ENCODE results near the gene PTPN12. TPM values are rescaled to one million over a fixed set of nuclear protein-coding genes. Genes with fewer than 3 reads are reported as not detected.
A peak's percentile ranks its signal among the peaks of the same experiment; 100 is the strongest.
"Not testable (repeated sequence)": the region's sequence is repeated elsewhere in the genome, so short reads cannot be mapped to it uniquely, and the experiment has no call there.

PTPN12 gene
- total RNA-seq: 45.6 TPM
- long read RNA-seq, partial matches to known transcripts: 1 of 7 reads
- long read RNA-seq, other reads (novel, unspliced or antisense): 1 of 7 reads

- peak; percentile 64 for ATAC-seq
- DNase-seq (ENCODE audit: missing footprints): peak; percentile 72
- intact Hi-C loops (cut with DNase I): loop anchor here (2.0 to 5.0 kb wide), 4 partner anchors 35 to 262 kb away; partner anchors contain the start of genes GSAP, PHTF2 and TMEM60
These were observed at the start of gene PTPN12 for GRCh38 chr7:77537136-77537777. Gene PTPN12 (plus strand): TSS chr7:77537295. CDS start chr7:77537547, 252 bp downstream.

GRCh38 chr7:77488986-77489385 is 48.1 kb upstream of the PTPN12 start:
- ATAC-seq: no peak
- intact Hi-C loops (cut with DNase I): no loop called here
- no peak for DNase-seq (ENCODE audit: missing footprints)

- intact Hi-C loops (cut with DNase I): no loop called here
- DNase-seq (ENCODE audit: missing footprints): no peak
These were observed 40.0 kb upstream of the PTPN12 start for GRCh38 chr7:77497079-77497478.

GRCh38 chr7:77498659-77499379 is 38.3 kb upstream of the PTPN12 start:
- DNase-seq (ENCODE audit: missing footprints) (no peak), ATAC-seq (no peak)
- intact Hi-C loops (cut with DNase I): no loop called here

More at GRCh38 chr7:77497079-77497478, 40.0 kb upstream of the PTPN12 start:
- no peak for ATAC-seq

- ATAC-seq (no peak), DNase-seq (ENCODE audit: missing footprints) (no peak)
- intact Hi-C loops (cut with DNase I): no loop called here
These were observed 35.9 kb upstream of the PTPN12 start for GRCh38 chr7:77501192-77501515.

GRCh38 chr7:77504951-77505350 is 32.1 kb upstream of the PTPN12 start:
- no peak for ATAC-seq
- DNase-seq (ENCODE audit: missing footprints): no peak
- intact Hi-C loops (cut with DNase I): no loop called here

- no peak for ATAC-seq
- intact Hi-C loops (cut with DNase I): no loop called here
- DNase-seq (ENCODE audit: missing footprints): no peak
These were observed 30.2 kb upstream of the PTPN12 start for GRCh38 chr7:77506899-77507298.

GRCh38 chr7:77513002-77513670 is 24.0 kb upstream of the PTPN12 start:
- intact Hi-C loops (cut with DNase I): not testable (repeated sequence)

GRCh38 chr7:77516085-77516484 is 21.0 kb upstream of the PTPN12 start:
- ATAC-seq: no peak
- no peak for DNase-seq (ENCODE audit: missing footprints)
- intact Hi-C loops (cut with DNase I): no loop called here

More at GRCh38 chr7:77513002-77513670, 24.0 kb upstream of the PTPN12 start:
- not testable (repeated sequence) for ATAC-seq; DNase-seq (ENCODE audit: missing footprints)

- DNase-seq (ENCODE audit: missing footprints) (no peak), ATAC-seq (no peak)
- intact Hi-C loops (cut with DNase I): no loop called here
These were observed 16.8 kb upstream of the PTPN12 start for GRCh38 chr7:77520261-77520660.

GRCh38 chr7:77521537-77521936 is 15.6 kb upstream of the PTPN12 start:
- intact Hi-C loops (cut with DNase I); ATAC-seq; DNase-seq (ENCODE audit: missing footprints): not testable (repeated sequence)

- ATAC-seq: no peak
- intact Hi-C loops (cut with DNase I): no loop called here
- DNase-seq (ENCODE audit: missing footprints): no peak
These were observed 12.4 kb upstream of the PTPN12 start for GRCh38 chr7:77524731-77525130.

- intact Hi-C loops (cut with DNase I): no loop called here
- ATAC-seq (no peak), DNase-seq (ENCODE audit: missing footprints) (no peak)
These were observed 11.9 kb upstream of the PTPN12 start for GRCh38 chr7:77525231-77525630.

GRCh38 chr7:77528368-77528767 is 8.7 kb upstream of the PTPN12 start:
- DNase-seq (ENCODE audit: missing footprints) (no peak), ATAC-seq (no peak)

GRCh38 chr7:77529279-77529678 is 7.8 kb upstream of the PTPN12 start:
- intact Hi-C loops (cut with DNase I): no loop called here
- DNase-seq (ENCODE audit: missing footprints) (no peak), ATAC-seq (no peak)

More at GRCh38 chr7:77528368-77528767, 8.7 kb upstream of the PTPN12 start:
- intact Hi-C loops (cut with DNase I): no loop called here

- intact Hi-C loops (cut with DNase I): no loop called here
- DNase-seq (ENCODE audit: missing footprints) (no peak), ATAC-seq (no peak)
These were observed 6.1 kb upstream of the PTPN12 start for GRCh38 chr7:77531038-77531437.

GRCh38 chr7:77532247-77532646 is 4.8 kb upstream of the PTPN12 start:
- DNase-seq (ENCODE audit: missing footprints) (no peak), ATAC-seq (no peak)
- intact Hi-C loops (cut with DNase I): no loop called here

- DNase-seq (ENCODE audit: missing footprints); intact Hi-C loops (cut with DNase I); ATAC-seq: not testable (repeated sequence)
These were observed 4.4 kb upstream of the PTPN12 start for GRCh38 chr7:77532732-77533131.

GRCh38 chr7:77534046-77534445 is 3.0 kb upstream of the PTPN12 start:
- intact Hi-C loops (cut with DNase I); ATAC-seq; DNase-seq (ENCODE audit: missing footprints): not testable (repeated sequence)
